ENCODE results near the gene MEGF11. TPM values are rescaled to one million over a fixed set of nuclear protein-coding genes. Genes with fewer than 3 reads are reported as not detected.

MEGF11 gene
- total RNA-seq, 4 donors from 2014 or later: not detected

DNA sequence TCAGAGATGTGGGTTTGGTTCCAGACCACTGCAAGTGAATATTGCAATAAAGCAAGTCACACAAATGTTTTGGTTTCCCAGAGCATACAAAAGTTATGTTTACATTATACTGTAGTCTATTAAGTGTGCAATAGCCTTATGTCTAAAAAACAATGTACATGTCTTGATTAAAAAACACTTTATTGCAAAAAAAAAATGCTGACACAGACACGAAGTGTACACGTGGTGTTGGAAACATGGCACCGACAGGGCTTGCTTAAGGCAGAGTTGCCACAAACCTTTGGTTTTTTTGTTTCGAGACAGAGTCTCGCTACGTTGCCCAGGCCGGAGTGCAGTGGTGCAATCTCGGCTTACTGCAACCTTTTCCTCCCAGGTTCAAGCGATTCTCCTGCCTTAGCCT lies 334.2 kb downstream of the MEGF11 start:
- DNase-seq: no peak
- WGBS, 2 donors: 92 to 96% methylated on average over 7 to 9 of the region's 9 CpGs
- no peak for TF ChIP-seq POLR2A (IDR thresholded peaks at IDR 0.05)
- TF ChIP-seq, protein P1, sequence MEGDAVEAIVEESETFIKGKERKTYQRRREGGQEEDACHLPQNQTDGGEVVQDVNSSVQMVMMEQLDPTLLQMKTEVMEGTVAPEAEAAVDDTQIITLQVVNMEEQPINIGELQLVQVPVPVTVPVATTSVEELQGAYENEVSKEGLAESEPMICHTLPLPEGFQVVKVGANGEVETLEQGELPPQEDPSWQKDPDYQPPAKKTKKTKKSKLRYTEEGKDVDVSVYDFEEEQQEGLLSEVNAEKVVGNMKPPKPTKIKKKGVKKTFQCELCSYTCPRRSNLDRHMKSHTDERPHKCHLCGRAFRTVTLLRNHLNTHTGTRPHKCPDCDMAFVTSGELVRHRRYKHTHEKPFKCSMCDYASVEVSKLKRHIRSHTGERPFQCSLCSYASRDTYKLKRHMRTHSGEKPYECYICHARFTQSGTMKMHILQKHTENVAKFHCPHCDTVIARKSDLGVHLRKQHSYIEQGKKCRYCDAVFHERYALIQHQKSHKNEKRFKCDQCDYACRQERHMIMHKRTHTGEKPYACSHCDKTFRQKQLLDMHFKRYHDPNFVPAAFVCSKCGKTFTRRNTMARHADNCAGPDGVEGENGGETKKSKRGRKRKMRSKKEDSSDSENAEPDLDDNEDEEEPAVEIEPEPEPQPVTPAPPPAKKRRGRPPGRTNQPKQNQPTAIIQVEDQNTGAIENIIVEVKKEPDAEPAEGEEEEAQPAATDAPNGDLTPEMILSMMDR (IDR thresholded peaks at IDR 0.05): no peak
- Histone ChIP-seq H3K27me3 (no peaks in the 10 kb centered on the region), H3K9me3 (no peaks in the 10 kb centered on the region), H3K4me1 (peaks cover 0 to 12% (median 0%) of the 10 kb centered on the region in 3 donors), H3K36me3 (no peaks in the 10 kb centered on the region), H3K27ac (no peak overlapping the region), H3K4me3 (no peak overlapping the region)
- intact Hi-C loops (cut with DNase I): no loop called here

DNA sequence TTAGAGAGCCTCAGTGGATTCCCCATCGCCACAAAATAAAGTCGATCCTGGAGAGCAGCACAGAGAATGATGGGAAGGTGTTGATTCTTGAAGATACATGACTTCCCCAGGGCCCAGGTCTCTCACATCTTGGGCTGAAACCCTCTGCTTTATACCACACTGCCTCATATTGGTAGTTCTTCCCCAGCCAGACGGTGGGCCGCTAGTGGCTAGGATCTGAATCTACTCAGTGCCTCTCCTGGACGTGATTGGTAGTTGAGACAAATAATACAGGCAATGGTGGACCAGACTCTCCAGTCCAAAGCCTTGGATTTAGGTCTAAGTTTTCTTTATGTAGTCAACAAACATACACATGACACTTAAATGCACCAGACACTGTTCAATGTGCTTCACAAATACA lies 334.6 kb downstream of the MEGF11 start:
- Histone ChIP-seq H3K4me3 (no peak overlapping the region), H3K27me3 (no peaks in the 10 kb centered on the region), H3K36me3 (no peaks in the 10 kb centered on the region), H3K4me1 (peaks cover 0 to 12% (median 0%) of the 10 kb centered on the region in 3 donors), H3K9me3 (no peaks in the 10 kb centered on the region), H3K27ac (no peak overlapping the region)
- TF ChIP-seq POLR2A (IDR thresholded peaks at IDR 0.05): no peak
- TF ChIP-seq, protein P1 (IDR thresholded peaks at IDR 0.05): no peak
- intact Hi-C loops (cut with DNase I): no loop called here
- no peak for DNase-seq
- WGBS, 2 donors: 94 to 100% methylated on average over 5 of the region's 5 CpGs

DNA sequence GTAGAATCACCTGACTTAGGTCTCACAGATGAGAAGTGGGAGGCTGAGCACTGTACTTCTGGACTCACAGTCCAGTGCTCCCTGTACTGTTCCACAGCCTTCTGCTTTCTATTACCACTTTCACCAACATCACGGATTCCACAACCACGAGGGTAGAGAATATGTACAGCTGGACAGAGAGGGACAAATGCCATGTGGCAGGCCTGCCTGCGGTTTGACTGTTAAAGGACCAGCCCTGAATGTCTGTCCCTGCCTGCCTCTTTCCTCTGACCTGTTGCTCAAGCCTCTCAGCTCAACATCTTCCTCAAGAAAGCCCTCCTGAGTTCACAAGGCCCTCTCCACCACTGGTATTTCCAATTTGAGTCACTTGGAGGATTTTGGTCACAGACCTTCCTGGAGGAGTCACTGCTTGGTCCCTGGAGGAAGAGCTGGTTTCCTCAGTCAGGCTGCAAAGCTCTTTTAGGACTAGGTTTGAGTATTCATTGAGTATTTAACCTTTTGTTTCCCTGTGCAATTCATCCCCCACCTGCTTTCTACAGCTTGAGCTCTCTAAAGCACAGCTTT lies 335.1 kb downstream of the MEGF11 start:
- intact Hi-C loops (cut with DNase I): no loop called here
- no peak for TF ChIP-seq POLR2A (IDR thresholded peaks at IDR 0.05)
- TF ChIP-seq, protein P1 (IDR thresholded peaks at IDR 0.05): no peak
- no peaks in the 10 kb centered on the region for H3K36me3 ChIP-seq
- no peak for DNase-seq
- no peaks in the 10 kb centered on the region for H3K9me3 ChIP-seq
- no peak overlapping the region for H3K4me3 ChIP-seq
- 74 to 82% methylated on average over 3 of the region's 3 CpGs for WGBS, 2 donors
- peaks cover 0 to 12% (median 0%) of the 10 kb centered on the region in 3 donors for H3K4me1 ChIP-seq
- H3K27me3 ChIP-seq: no peaks in the 10 kb centered on the region
- H3K27ac ChIP-seq: no peak overlapping the region

DNA sequence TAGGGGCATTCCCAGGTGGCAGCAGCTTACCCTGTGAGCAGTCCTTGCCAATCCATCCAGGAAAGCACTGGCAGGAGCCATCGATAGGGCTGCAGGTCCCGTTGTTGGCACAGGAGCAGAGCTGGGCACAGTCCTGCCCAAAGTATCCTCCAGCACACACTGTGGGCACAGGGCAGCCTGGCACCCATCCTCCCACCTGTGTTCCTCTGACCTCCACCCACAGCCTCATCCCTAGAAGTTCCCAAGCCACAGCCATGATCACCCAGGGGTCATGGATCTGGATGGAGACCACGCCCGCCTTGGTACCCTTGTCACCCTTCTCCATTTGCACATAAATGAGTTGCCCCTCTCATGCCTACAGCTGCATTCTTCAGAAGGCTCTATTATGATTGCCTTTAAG lies 335.6 kb downstream of the MEGF11 start:
- TF ChIP-seq, protein P1 (IDR thresholded peaks at IDR 0.05): no peak
- TF ChIP-seq POLR2A (IDR thresholded peaks at IDR 0.05): no peak
- no peak for DNase-seq

DNA sequence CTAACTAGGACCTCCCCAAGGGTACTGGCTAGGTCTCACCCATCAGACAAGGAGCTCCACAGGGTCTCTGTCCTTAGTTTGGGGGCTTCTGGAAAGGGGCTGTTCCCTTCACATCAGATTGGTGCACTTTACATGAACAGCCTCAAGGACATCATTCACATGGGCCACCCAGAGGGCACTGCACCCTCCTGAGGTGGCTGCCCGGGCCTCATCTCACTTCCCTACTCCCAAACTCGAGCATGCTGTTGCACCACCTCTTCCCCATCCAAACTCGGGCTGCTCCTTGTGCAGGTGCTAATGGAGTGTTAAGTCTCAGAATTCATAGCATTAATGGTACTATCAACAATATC lies 336.2 kb downstream of the MEGF11 start:
- no peaks in the 10 kb centered on the region for H3K27me3 ChIP-seq
- H3K9me3 ChIP-seq: no peaks in the 10 kb centered on the region
- H3K4me3 ChIP-seq: no peak overlapping the region
- no peak for DNase-seq
- intact Hi-C loops (cut with DNase I): no loop called here
- peaks cover 0 to 12% (median 0%) of the 10 kb centered on the region in 3 donors for H3K4me1 ChIP-seq
- H3K36me3 ChIP-seq: peaks cover 0 to 6% (median 0%) of the 10 kb centered on the region in 3 donors
- no peak overlapping the region for H3K27ac ChIP-seq
- TF ChIP-seq POLR2A (IDR thresholded peaks at IDR 0.05): no peak
- TF ChIP-seq, protein P1 (IDR thresholded peaks at IDR 0.05): no peak
- 71 to 78% methylated on average over 3 of the region's 3 CpGs for WGBS, 2 donors

More for the DNA sequence above, 335.6 kb downstream of the MEGF11 start:
- intact Hi-C loops (cut with DNase I): no loop called here
- Histone ChIP-seq H3K4me1 (peaks cover 0 to 12% (median 0%) of the 10 kb centered on the region in 3 donors), H3K36me3 (no peaks in the 10 kb centered on the region), H3K27ac (no peak overlapping the region), H3K4me3 (no peak overlapping the region), H3K9me3 (no peaks in the 10 kb centered on the region), H3K27me3 (no peaks in the 10 kb centered on the region)
- 83 to 93% methylated on average over 3 of the region's 4 CpGs for WGBS, 2 donors
